ENCODE results near the gene EGFR. TPM values are rescaled to one million over a fixed set of nuclear protein-coding genes. Genes with fewer than 3 reads are reported as not detected.
A peak's percentile ranks its signal among the peaks of the same experiment; 100 is the strongest.

The EGFR gene
- total RNA-seq, 1 experiment from 2014 or later: 50.0 TPM

DNA sequence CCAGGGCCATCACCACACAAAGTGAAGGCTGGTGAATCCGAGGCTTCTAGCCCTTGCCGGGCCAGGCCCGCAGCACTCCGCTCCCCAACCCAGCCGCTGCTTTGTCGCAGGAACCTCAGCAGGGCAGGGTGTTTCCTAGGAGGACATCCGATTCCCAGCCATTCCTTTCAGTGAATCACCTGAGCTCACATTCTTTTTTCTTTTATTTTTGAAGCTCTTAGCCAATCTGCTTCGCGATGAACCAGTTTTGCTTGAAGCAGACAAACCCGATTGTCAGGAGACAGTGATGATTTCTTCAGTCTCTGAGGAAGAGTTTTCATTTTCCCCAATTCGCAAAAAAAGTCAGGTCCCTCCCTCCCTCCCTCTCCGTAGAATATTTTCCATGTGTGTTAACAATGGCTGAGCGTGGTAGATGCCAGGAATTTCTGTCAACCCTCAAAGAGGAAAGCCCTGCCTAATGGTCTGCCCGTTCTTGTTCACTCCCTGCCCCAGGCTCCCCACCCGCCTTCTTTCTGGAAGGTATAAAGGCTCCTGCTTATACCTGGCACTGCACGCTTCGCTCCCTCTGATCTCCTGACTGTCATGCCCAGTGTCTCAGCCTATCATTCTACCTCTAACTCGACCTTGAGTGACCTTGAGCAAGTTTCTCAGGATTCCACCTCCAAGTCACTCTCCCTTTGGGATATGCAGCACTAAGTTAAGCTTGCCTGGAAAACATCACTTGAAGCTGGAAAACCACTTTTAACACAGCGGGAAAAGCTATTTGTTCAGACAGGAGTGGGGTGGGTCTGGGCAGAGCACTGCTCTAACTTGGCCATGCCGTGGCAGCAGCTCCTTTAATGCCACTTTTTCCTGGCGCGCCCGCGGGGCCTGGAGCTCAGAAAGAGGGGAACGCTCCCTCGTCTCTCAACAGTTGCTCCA lies 35.1 kb downstream of the EGFR start:
- Histone ChIP-seq H3K4me2 (ENCODE audit: low read length) (no peak overlapping the region), H3K79me2 (ENCODE audit: low read length) (peaks cover 100% of the 10 kb centered on the region), H3K27ac (ENCODE audit: low read length) (peak overlapping the region; percentile 61), H3F3A (ENCODE audit: low read length, unreplicated experiment) (no peaks in the 10 kb centered on the region), H3K9me2 (replicated peaks; ENCODE audit: low read length) (no peaks in the 10 kb centered on the region), H3K4me1 (ENCODE audit: insufficient read depth, low read length) (peaks cover 55% of the 10 kb centered on the region), H3K27me3 (ENCODE audit: low read length) (no peaks in the 10 kb centered on the region), H3K9me3 (ENCODE audit: low read length) (no peaks in the 10 kb centered on the region), H2AFZ (ENCODE audit: low read length) (no peak overlapping the region), H4K20me1 (ENCODE audit: low read length) (no peaks in the 10 kb centered on the region), H3K4me3 (ENCODE audit: low read length) (no peak overlapping the region), H3K36me3 (ENCODE audit: low read depth, low read length) (no peaks in the 10 kb centered on the region), H3K9ac (ENCODE audit: low read length) (no peak overlapping the region)
- BruUV-seq (replicated peaks): no TSS peak
- intact Hi-C loops (cut with micrococcal nuclease): no loop called here
- TF ChIP-seq CTCF (conservative IDR thresholded peaks at IDR 0.05; ENCODE audit: low read depth, low read length) (no peak), EZH2 (IDR thresholded peaks at IDR 0.05; ENCODE audit: low read length, unreplicated experiment) (no peak), EZH2phosphoT487 (IDR thresholded peaks at IDR 0.05; ENCODE audit: borderline replicate concordance, low read length) (no peak)
- DNase-seq (peak; percentile 65), ATAC-seq (no peak)
- ChIA-PET POLR2A (ENCODE audit: unreplicated experiment) (interaction anchor here (0.6 kb wide), 1 partner anchor 216 kb away, joined by 3 read pairs; no protein-coding TSS in a partner anchor), CTCF (no interaction called here)

DNA sequence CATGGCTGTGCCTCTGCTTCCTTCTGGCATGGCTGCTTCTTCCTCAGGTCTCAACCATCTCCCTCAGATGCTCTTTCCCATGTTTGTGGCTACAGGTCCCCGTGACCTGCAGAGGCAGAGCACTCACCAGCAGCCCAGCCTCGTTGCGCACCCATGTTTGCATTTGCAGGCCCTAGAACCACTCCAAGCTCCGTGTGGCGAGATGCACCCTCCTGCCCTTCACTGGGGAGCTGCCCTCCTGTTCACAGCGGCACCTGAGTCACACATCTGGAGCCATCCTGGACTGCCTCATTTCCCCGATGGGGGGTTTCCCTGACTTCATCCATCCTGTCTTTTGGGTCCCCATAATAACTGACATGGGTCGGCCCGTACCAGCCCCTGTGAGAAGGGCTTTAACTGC lies 35.9 kb downstream of the EGFR start:
- Histone ChIP-seq H2AFZ (ENCODE audit: low read length) (no peak overlapping the region), H3K4me2 (ENCODE audit: low read length) (no peak overlapping the region), H3K4me1 (ENCODE audit: insufficient read depth, low read length) (peaks cover 55% of the 10 kb centered on the region), H3K9me3 (ENCODE audit: low read length) (no peaks in the 10 kb centered on the region), H3K36me3 (ENCODE audit: low read depth, low read length) (no peaks in the 10 kb centered on the region), H3K79me2 (ENCODE audit: low read length) (peaks cover 100% of the 10 kb centered on the region), H3K9ac (ENCODE audit: low read length) (no peak overlapping the region), H3K4me3 (ENCODE audit: low read length) (no peak overlapping the region), H3K27me3 (ENCODE audit: low read length) (no peaks in the 10 kb centered on the region), H3K9me2 (replicated peaks; ENCODE audit: low read length) (no peaks in the 10 kb centered on the region), H3K27ac (ENCODE audit: low read length) (peak overlapping the region; percentile 35; the same call in 1 of the 2 replicates), H3F3A (ENCODE audit: low read length, unreplicated experiment) (no peaks in the 10 kb centered on the region), H4K20me1 (ENCODE audit: low read length) (no peaks in the 10 kb centered on the region)
- TF ChIP-seq EZH2 (IDR thresholded peaks at IDR 0.05; ENCODE audit: low read length, unreplicated experiment) (no peak), EZH2phosphoT487 (IDR thresholded peaks at IDR 0.05; ENCODE audit: borderline replicate concordance, low read length) (no peak), CTCF (conservative IDR thresholded peaks at IDR 0.05; ENCODE audit: low read depth, low read length) (no peak)
- ChIA-PET CTCF (no interaction called here), POLR2A (ENCODE audit: unreplicated experiment) (no interaction called here)
- DNase-seq (no peak), ATAC-seq (no peak)
- BruUV-seq (replicated peaks): no TSS peak
- intact Hi-C loops (cut with micrococcal nuclease): no loop called here

- Histone ChIP-seq H3K4me1 (ENCODE audit: insufficient read depth, low read length) (peaks cover 55% of the 10 kb centered on the region), H3K27me3 (ENCODE audit: low read length) (no peaks in the 10 kb centered on the region), H3K36me3 (ENCODE audit: low read depth, low read length) (no peaks in the 10 kb centered on the region), H2AFZ (ENCODE audit: low read length) (no peak overlapping the region), H4K20me1 (ENCODE audit: low read length) (no peaks in the 10 kb centered on the region), H3K9me3 (ENCODE audit: low read length) (no peaks in the 10 kb centered on the region), H3K4me2 (ENCODE audit: low read length) (no peak overlapping the region), H3K79me2 (ENCODE audit: low read length) (peaks cover 100% of the 10 kb centered on the region), H3K27ac (ENCODE audit: low read length) (peak overlapping the region; percentile 52), H3F3A (ENCODE audit: low read length, unreplicated experiment) (no peaks in the 10 kb centered on the region), H3K9me2 (replicated peaks; ENCODE audit: low read length) (no peaks in the 10 kb centered on the region), H3K9ac (ENCODE audit: low read length) (no peak overlapping the region), H3K4me3 (ENCODE audit: low read length) (no peak overlapping the region)
- ChIA-PET POLR2A (ENCODE audit: unreplicated experiment) (no interaction called here), CTCF (no interaction called here)
- peak; percentile 45 for DNase-seq
- no peak for ATAC-seq
- TF ChIP-seq CTCF (conservative IDR thresholded peaks at IDR 0.05; ENCODE audit: low read depth, low read length) (no peak), EZH2phosphoT487 (IDR thresholded peaks at IDR 0.05; ENCODE audit: borderline replicate concordance, low read length) (no peak), EZH2 (IDR thresholded peaks at IDR 0.05; ENCODE audit: low read length, unreplicated experiment) (no peak)
- intact Hi-C loops (cut with micrococcal nuclease): no loop called here
- no TSS peak for BruUV-seq (replicated peaks)
These were observed 36.7 kb downstream of the EGFR start for GRCh38 chr7:55055479-55055878.
